CD4-positive, alpha-beta memory T cell (primary cell): ENCODE results near the gene SAPCD2. TPM values are rescaled to one million over a fixed set of nuclear protein-coding genes. Genes with fewer than 3 reads are reported as not detected.

ENCODE experiments used
- CTCF ChIA-PET: fragments of 350-600 bp; sonication (Branson Sonifier 250); formaldehyde crosslinking; loops from one replicate; lab custom pipeline; 2021; ENCODE audit warnings: inconsistent platforms; ENCODE audit not compliant: partially characterized antibody; lab: Charles Lee
- POLR2A ChIA-PET: fragments of 350-600 bp; sonication (Branson Sonifier 250); formaldehyde crosslinking; loops from one replicate; lab custom pipeline; 2021; ENCODE audit not compliant: partially characterized antibody; lab: Charles Lee
- DNase-seq, 5 donors: peaks; one replicate each; pipeline versions ENCODE4 v3.0.0 to v3.0.0-alpha.2; 2020 to 2022; ENCODE audit warnings: mixed read lengths in 1 of 5
- H3K27ac ChIP-seq: one replicate; pipeline ENCODE4 v1.7.0; 2013; ENCODE audit warnings: low read depth, low read length
- H3K27me3 ChIP-seq: 2 replicates; pipeline ENCODE4 v1.7.0; 2013; ENCODE audit warnings: mild to moderate bottlenecking, low read length, moderate library complexity; ENCODE audit not compliant: insufficient read depth
- H3K36me3 ChIP-seq: 2 replicates; pipeline ENCODE4 v1.7.0; 2013; ENCODE audit warnings: mild to moderate bottlenecking, low read length, moderate library complexity; ENCODE audit not compliant: insufficient read depth
- H3K4me1 ChIP-seq: 2 replicates; pipeline ENCODE4 v1.7.0; 2013; ENCODE audit warnings: mild to moderate bottlenecking, low read length, moderate library complexity; ENCODE audit not compliant: insufficient read depth
- H3K4me3 ChIP-seq, 2 donors: one replicate each; pipeline ENCODE4 v1.7.0; 2013; ENCODE audit warnings: low read length in 2 of 2, mild to moderate bottlenecking in 1 of 2
- H3K9me3 ChIP-seq, 2 donors: one replicate each; pipeline ENCODE4 v1.7.0; 2013; ENCODE audit warnings: low read length in 2 of 2, control low read depth in 1 of 2; ENCODE audit not compliant: control insufficient read depth in 1 of 2
- H3K27ac Mint-ChIP-seq, 7 donors: one replicate each; pipeline ENCODE4 v1.8.0; 2020 to 2021; ENCODE audit warnings: mixed read lengths in 7 of 7, mild to moderate bottlenecking in 6 of 7, inconsistent platforms in 3 of 7, moderate library complexity in 3 of 7
- H3K27me3 Mint-ChIP-seq, 2 donors: one replicate each; pipeline ENCODE4 v1.8.0; 2020 to 2021; ENCODE audit warnings: mixed read lengths in 2 of 2
- H3K36me3 Mint-ChIP-seq, 2 donors: one replicate each; pipeline ENCODE4 v1.8.0; 2020 to 2021; ENCODE audit warnings: mixed read lengths in 2 of 2, inconsistent platforms in 1 of 2, mild to moderate bottlenecking in 1 of 2
- H3K4me1 Mint-ChIP-seq, 4 donors: one replicate each; pipeline ENCODE4 v1.8.0; 2020 to 2021; ENCODE audit warnings: mixed read lengths in 4 of 4, mild to moderate bottlenecking in 1 of 4
- H3K4me3 Mint-ChIP-seq, 8 donors: one replicate each; pipeline ENCODE4 v1.8.0; 2020 to 2021; ENCODE audit warnings: mixed read lengths in 8 of 8, mild to moderate bottlenecking in 7 of 8, moderate library complexity in 6 of 8, inconsistent platforms in 3 of 8
- H3K9me3 Mint-ChIP-seq, 8 donors: one replicate each; pipeline ENCODE4 v1.8.0; 2020 to 2021; ENCODE audit warnings: mixed read lengths in 8 of 8, mild to moderate bottlenecking in 5 of 8, inconsistent platforms in 3 of 8, moderate library complexity in 1 of 8
- intact Hi-C: fragments of 100-400 bp; cut with micrococcal nuclease; formaldehyde crosslinking; loops from one replicate; pipeline ENCODE4 v1.15.1; 2023
- polyA plus RNA-seq, 2 donors: library from polyadenylated mRNA; unstranded; fragments of 300-500 nt; fragmentation: Illumina TruSeq; gene quantifications; one replicate each; pipeline ENCODE4 v1.2.3, GENCODE V29; 2021
- total RNA-seq, 2 experiments: library from RNA; stranded (reverse); gene quantifications; one replicate each; pipeline ENCODE4 v1.2.3, GENCODE V29; 2021

Gene SAPCD2
- total and polyA plus RNA-seq, 4 experiments from 2014 or later: 0.09 to 0.15 (median 0.11) TPM

- POLR2A ChIA-PET: no interaction called here
- DNase-seq: no peak
- H3K4me1 ChIP-seq: peaks cover 1% of the 10 kb centered on the region
- Mint-ChIP-seq H3K27ac (no peak overlapping the region), H3K27me3 (no peaks in the 10 kb centered on the region), H3K4me3 (no peak overlapping the region), H3K9me3 (no peaks in the 10 kb centered on the region), H3K4me1 (no peaks in the 10 kb centered on the region), H3K36me3 (no peaks in the 10 kb centered on the region)
- H3K27ac ChIP-seq: no peak overlapping the region
- H3K27me3 ChIP-seq: no peaks in the 10 kb centered on the region
- CTCF ChIA-PET: interaction anchor here (0.9 to 3.0 kb wide), 4 partner anchors 8 to 29 kb away, joined by 3 to 12 read pairs (median 10); no protein-coding TSS in a partner anchor
- intact Hi-C loops: no loop called here
- no peak overlapping the region for H3K4me3 ChIP-seq
- H3K36me3 ChIP-seq: no peaks in the 10 kb centered on the region
- H3K9me3 ChIP-seq: no peaks in the 10 kb centered on the region
Measured at GRCh38 chr9:137058521-137059234, 11.7 kb downstream of the SAPCD2 start.

GRCh38 chr9:137057545-137057944 lies 12.8 kb downstream of the SAPCD2 start:
- intact Hi-C loops: no loop called here
- Histone ChIP-seq H3K36me3 (no peaks in the 10 kb centered on the region), H3K4me3 (no peak overlapping the region), H3K4me1 (peaks cover 11% of the 10 kb centered on the region), H3K27ac (no peak overlapping the region), H3K27me3 (peaks cover 6% of the 10 kb centered on the region), H3K9me3 (no peaks in the 10 kb centered on the region)
- H3K27me3 Mint-ChIP-seq: peaks cover 0 to 2% of the 10 kb centered on the region in 2 donors
- no peak for DNase-seq
- ChIA-PET CTCF (interaction anchor here (0.5 to 3.0 kb wide), 3 partner anchors 10 to 134 kb away, joined by 3 to 12 read pairs (median 11); no protein-coding TSS in a partner anchor), POLR2A (no interaction called here)
- no peaks in the 10 kb centered on the region for H3K4me1 Mint-ChIP-seq
- H3K9me3 Mint-ChIP-seq: no peaks in the 10 kb centered on the region
- H3K27ac Mint-ChIP-seq: no peak overlapping the region
- H3K4me3 Mint-ChIP-seq: peak overlapping the region in 1 of 8 donors; percentile 39
- no peaks in the 10 kb centered on the region for H3K36me3 Mint-ChIP-seq

- Mint-ChIP-seq H3K9me3 (no peaks in the 10 kb centered on the region), H3K36me3 (no peaks in the 10 kb centered on the region), H3K4me1 (no peaks in the 10 kb centered on the region), H3K27ac (no peak overlapping the region), H3K4me3 (no peak overlapping the region), H3K27me3 (peaks cover 1 to 2% of the 10 kb centered on the region in 2 donors)
- DNase-seq: no peak
- CTCF ChIA-PET: interaction anchor here (1.3 to 2.2 kb wide), 3 partner anchors 10 to 28 kb away, joined by 5 to 11 read pairs (median 6); partner anchors contain the start of gene NPDC1
- Histone ChIP-seq H3K9me3 (no peaks in the 10 kb centered on the region), H3K36me3 (no peaks in the 10 kb centered on the region), H3K27ac (no peak overlapping the region), H3K4me1 (peaks cover 11% of the 10 kb centered on the region), H3K27me3 (peaks cover 13% of the 10 kb centered on the region), H3K4me3 (no peak overlapping the region)
- POLR2A ChIA-PET: no interaction called here
- intact Hi-C loops: no loop called here
Measured at GRCh38 chr9:137056739-137057415, 13.5 kb downstream of the SAPCD2 start.

- no peak overlapping the region for H3K27ac ChIP-seq
- intact Hi-C loops: no loop called here
- H3K9me3 ChIP-seq: no peaks in the 10 kb centered on the region
- peaks cover 11% of the 10 kb centered on the region for H3K4me1 ChIP-seq
- H3K27me3 Mint-ChIP-seq: peaks cover 1 to 2% of the 10 kb centered on the region in 2 donors
- no peak overlapping the region for H3K4me3 Mint-ChIP-seq
- no peaks in the 10 kb centered on the region for H3K4me1 Mint-ChIP-seq
- H3K27ac Mint-ChIP-seq: no peak overlapping the region
- peak in 1 of 5 donors; percentile 28 for DNase-seq
- POLR2A ChIA-PET: interaction anchor here (1.0 kb wide), 1 partner anchor 12 kb away, joined by 3 read pairs; no protein-coding TSS in a partner anchor
- peaks cover 20% of the 10 kb centered on the region for H3K27me3 ChIP-seq
- H3K4me3 ChIP-seq: no peak overlapping the region
- no peaks in the 10 kb centered on the region for H3K36me3 ChIP-seq
- H3K9me3 Mint-ChIP-seq: no peaks in the 10 kb centered on the region
- CTCF ChIA-PET: interaction anchor here (1.1 to 2.5 kb wide), 5 partner anchors 9 to 263 kb away, joined by 3 to 12 read pairs (median 6); partner anchors contain the start of gene NPDC1
- no peaks in the 10 kb centered on the region for H3K36me3 Mint-ChIP-seq
Measured at GRCh38 chr9:137055385-137056364, 14.7 kb downstream of the SAPCD2 start.

GRCh38 chr9:137054932-137055384 lies 15.4 kb downstream of the SAPCD2 start:
- DNase-seq: no peak
- Histone ChIP-seq H3K9me3 (no peaks in the 10 kb centered on the region), H3K27me3 (peaks cover 25% of the 10 kb centered on the region), H3K27ac (no peak overlapping the region), H3K36me3 (no peaks in the 10 kb centered on the region), H3K4me1 (peaks cover 11% of the 10 kb centered on the region), H3K4me3 (no peak overlapping the region)
- intact Hi-C loops: no loop called here
- Mint-ChIP-seq H3K27me3 (peaks cover 4% of the 10 kb centered on the region in 2 donors), H3K36me3 (no peaks in the 10 kb centered on the region), H3K4me1 (peaks cover 0 to under 1% (median 0%) of the 10 kb centered on the region in 4 donors), H3K4me3 (no peak overlapping the region), H3K27ac (no peak overlapping the region), H3K9me3 (peaks cover 0 to 4% (median 0%) of the 10 kb centered on the region in 8 donors)
- ChIA-PET POLR2A (interaction anchor here (1.0 kb wide), 1 partner anchor 12 kb away, joined by 3 read pairs; no protein-coding TSS in a partner anchor), CTCF (interaction anchor here (1.6 to 2.5 kb wide), 2 partner anchors 9 to 13 kb away, joined by 6 to 12 read pairs; no protein-coding TSS in a partner anchor)

GRCh38 chr9:137053944-137054931 lies 16.1 kb downstream of the SAPCD2 start, which contains the start of gene ENTPD2:
Gene ENTPD2, minus strand, starts transcription at chr9:137054061. Its CDS starts 64 bp downstream, at chr9:137053997.
- Mint-ChIP-seq H3K36me3 (no peaks in the 10 kb centered on the region), H3K4me1 (peaks cover 0 to 5% (median 3%) of the 10 kb centered on the region in 4 donors), H3K9me3 (peaks cover 0 to 5% (median 0%) of the 10 kb centered on the region in 8 donors), H3K4me3 (peak within 1 kb of the TSS in 1 of 8 donors; percentile 12), H3K27me3 (peaks cover 9 to 10% of the 10 kb centered on the region in 2 donors), H3K27ac (no peak within 1 kb of the TSS)
- DNase-seq: peak in 1 of 5 donors; percentile 52
- Histone ChIP-seq H3K4me1 (peaks cover 15% of the 10 kb centered on the region), H3K36me3 (no peaks in the 10 kb centered on the region), H3K9me3 (no peaks in the 10 kb centered on the region), H3K27me3 (peaks cover 32% of the 10 kb centered on the region), H3K27ac (no peak within 1 kb of the TSS), H3K4me3 (no peak within 1 kb of the TSS)
- intact Hi-C loops: no loop called here
- ChIA-PET CTCF (interaction anchor here (2.5 kb wide), 1 partner anchor 10 kb away, joined by 12 read pairs; no protein-coding TSS in a partner anchor), POLR2A (interaction anchor here (0.7 to 1.0 kb wide), 2 partner anchors 13 to 23 kb away, joined by 3 read pairs; partner anchors contain the start of gene UAP1L1)
